GM12892 (cell line): ENCODE results near the gene ADGRE2.

Experiments
- POLR2A ChIP-seq: IDR thresholded peaks from 2 replicates; pipeline ENCODE4 v1.6.1; 2011; ENCODE audit warnings: low read depth, low read length, control low read depth
- POLR2AphosphoS5 ChIP-seq: IDR thresholded peaks from 2 replicates; pipeline ENCODE4 v1.6.1; 2011; ENCODE audit warnings: low read depth, low read length, control low read depth

DNA sequence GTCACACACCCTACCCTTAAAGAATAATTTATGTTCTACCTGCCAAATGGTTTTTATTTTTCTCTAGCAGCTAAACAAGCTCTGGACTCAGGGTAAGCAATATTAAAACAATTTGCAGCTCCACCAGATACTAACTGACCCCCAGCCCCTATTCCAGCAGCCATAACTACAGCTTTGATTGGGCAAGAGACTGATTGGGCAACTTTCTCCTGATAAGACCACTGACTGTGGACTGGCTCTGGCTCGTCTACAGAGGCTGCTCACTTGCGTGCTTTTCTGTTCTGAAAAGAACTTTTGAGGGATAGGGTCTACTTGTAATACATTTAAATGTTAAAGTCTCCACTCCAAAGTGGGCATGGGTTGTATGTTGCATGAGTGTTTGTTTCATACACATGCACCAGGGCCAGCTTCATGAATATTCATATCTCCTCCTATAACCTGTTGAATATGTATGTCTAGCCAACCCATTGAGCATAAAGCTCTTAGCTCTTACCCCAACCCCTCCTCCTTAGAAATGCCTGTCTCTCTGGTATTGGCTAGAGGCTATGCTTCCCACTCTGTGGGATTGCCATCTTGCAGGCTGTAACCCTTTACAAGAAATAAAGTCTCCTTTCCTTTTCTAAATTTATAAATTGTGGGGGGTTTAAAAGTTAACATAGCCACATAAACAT is 36.8 kb upstream of the ADGRE2 start:
- TF ChIP-seq POLR2A: no peak
- no peak for TF ChIP-seq POLR2AphosphoS5
